SKM-1 treated with dmso at 0.1 percent for 144 hours (cell line): Measurements from ENCODE around the gene SPG21.
A peak's percentile ranks its signal among the peaks of the same experiment; 100 is the strongest.
"Not testable (repeated sequence)": the region's sequence is repeated elsewhere in the genome, so short reads cannot be mapped to it uniquely, and the experiment has no call there.

Experiments
- DNase-seq: peaks from one replicate; lab custom pipeline; 2025; ENCODE audit not compliant: unreplicated experiment; lab: John Stamatoyannopoulos, UW

Gene SPG21

GRCh38 chr15:64989416-64990167, at the start of gene SPG21:
Gene SPG21, minus strand, starts transcription at chr15:64989914. Its CDS starts 6,345 bp downstream, at chr15:64983569.
- DNase-seq: peak; percentile 95

GRCh38 chr15:65038836-65039235, 49.1 kb upstream of the SPG21 start:
- DNase-seq: no peak

GRCh38 chr15:65038428-65038827, 48.7 kb upstream of the SPG21 start:
- DNase-seq: no peak

- DNase-seq: no peak
Measured at GRCh38 chr15:65037309-65037708, 47.6 kb upstream of the SPG21 start.

- no peak for DNase-seq
Measured at GRCh38 chr15:65034719-65035118, 45.0 kb upstream of the SPG21 start.

- peak; percentile 45 for DNase-seq
Measured at GRCh38 chr15:65033659-65034269, 44.0 kb upstream of the SPG21 start.

- DNase-seq: peak; percentile 73
Measured at GRCh38 chr15:65032801-65033537, 43.3 kb upstream of the SPG21 start.

GRCh38 chr15:65029736-65030208, 40.1 kb upstream of the SPG21 start:
- DNase-seq: no peak

GRCh38 chr15:65028921-65029735, 39.4 kb upstream of the SPG21 start, which contains the start of gene MTFMT:
Gene MTFMT, minus strand, starts transcription at chr15:65029639. Its CDS starts 26 bp downstream, at chr15:65029613.
- peak; percentile 71 for DNase-seq

GRCh38 chr15:65028338-65028737, 38.6 kb upstream of the SPG21 start:
- no peak for DNase-seq

GRCh38 chr15:65027593-65027992, 37.9 kb upstream of the SPG21 start:
- no peak for DNase-seq

- no peak for DNase-seq
Measured at GRCh38 chr15:65026756-65027155, 37.0 kb upstream of the SPG21 start.

GRCh38 chr15:65021488-65021887, 31.8 kb upstream of the SPG21 start:
- no peak for DNase-seq

GRCh38 chr15:65020419-65020818, 30.7 kb upstream of the SPG21 start:
- no peak for DNase-seq

GRCh38 chr15:65011198-65011597, 21.5 kb upstream of the SPG21 start:
- not testable (repeated sequence) for DNase-seq

GRCh38 chr15:65008983-65009382, 19.3 kb upstream of the SPG21 start:
- DNase-seq: peak; percentile 51

GRCh38 chr15:65006876-65007275, 17.2 kb upstream of the SPG21 start:
- no peak for DNase-seq

- DNase-seq: no peak
Measured at GRCh38 chr15:65004993-65005392, 15.3 kb upstream of the SPG21 start.

- no peak for DNase-seq
Measured at GRCh38 chr15:64997745-64998375, 8.1 kb upstream of the SPG21 start.

- no peak for DNase-seq
Measured at GRCh38 chr15:64997066-64997465, 7.4 kb upstream of the SPG21 start.
